ENCODE measurements around the gene SYT8. TPM values are rescaled to one million over a fixed set of nuclear protein-coding genes. Genes with fewer than 3 reads are reported as not detected.
"Not testable (repeated sequence)": the region's sequence is repeated elsewhere in the genome, so short reads cannot be mapped to it uniquely, and the experiment has no call there.

The SYT8 gene
- total RNA-seq, 2 donors from 2014 or later, result not detected

GRCh38 chr11:1871531-1871930 is 36.7 kb downstream of the SYT8 start:
- ATAC-seq (no peak), DNase-seq (ENCODE audit: low spot score in 2 of 2) (no peak)
- no peaks in the 10 kb centered on the region for H3K36me3 Mint-ChIP-seq
- H3K9me3 Mint-ChIP-seq, result no peaks in the 10 kb centered on the region
- H3K27ac Mint-ChIP-seq, result peak overlapping the region in 1 of 2 donors; percentile 63

DNA sequence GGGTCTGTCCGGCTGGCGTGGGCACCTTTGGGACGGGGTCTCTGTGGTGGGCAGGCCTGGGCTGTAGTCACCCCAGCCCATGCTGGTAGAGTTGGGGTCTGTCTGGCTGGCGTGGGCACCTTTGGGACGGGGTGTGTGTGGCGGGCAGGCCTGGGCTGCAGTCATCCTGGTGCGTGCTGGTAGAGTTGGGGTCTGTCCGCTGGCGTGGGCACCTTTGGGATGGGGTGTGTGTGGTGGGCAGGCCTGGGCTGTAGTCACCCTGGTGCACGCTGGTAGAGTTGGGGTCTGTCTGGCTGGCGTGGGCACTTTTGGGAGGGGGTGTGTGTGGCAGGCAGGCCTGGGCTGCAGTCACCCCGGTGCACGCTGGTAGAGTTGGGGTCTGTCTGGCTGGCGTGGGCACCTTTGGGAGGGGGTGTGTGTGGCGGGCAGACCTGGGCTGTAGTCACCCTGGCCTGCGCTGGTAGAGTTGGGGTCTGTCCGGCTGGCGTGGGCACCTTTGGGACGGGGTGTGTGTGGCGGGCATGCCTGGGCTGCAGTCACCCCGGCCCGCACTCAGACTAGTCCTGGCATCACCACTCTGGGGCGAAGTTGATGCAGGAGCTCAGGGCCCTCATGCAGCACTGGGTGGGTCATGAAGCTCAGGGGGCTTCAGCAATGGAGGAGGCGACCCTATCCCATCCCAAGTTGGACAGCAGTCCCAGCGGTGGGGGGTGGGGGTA is 37.6 kb downstream of the SYT8 start:
- peak overlapping the region in 1 of 2 donors; percentile 63 for H3K27ac Mint-ChIP-seq
- DNase-seq (ENCODE audit: low spot score in 2 of 2) (no peak), ATAC-seq (no peak)
- no peaks in the 10 kb centered on the region for H3K9me3 Mint-ChIP-seq
- no peaks in the 10 kb centered on the region for H3K36me3 Mint-ChIP-seq

GRCh38 chr11:1873048-1873812 is 38.4 kb downstream of the SYT8 start:
- H3K27ac Mint-ChIP-seq, result peak overlapping the region in 1 of 2 donors; percentile 63
- no peaks in the 10 kb centered on the region for H3K9me3 Mint-ChIP-seq
- H3K36me3 Mint-ChIP-seq, result no peaks in the 10 kb centered on the region
- DNase-seq (ENCODE audit: low spot score in 2 of 2), result no peak
- ATAC-seq, result peak in 1 of 2 donors; percentile 5

DNA sequence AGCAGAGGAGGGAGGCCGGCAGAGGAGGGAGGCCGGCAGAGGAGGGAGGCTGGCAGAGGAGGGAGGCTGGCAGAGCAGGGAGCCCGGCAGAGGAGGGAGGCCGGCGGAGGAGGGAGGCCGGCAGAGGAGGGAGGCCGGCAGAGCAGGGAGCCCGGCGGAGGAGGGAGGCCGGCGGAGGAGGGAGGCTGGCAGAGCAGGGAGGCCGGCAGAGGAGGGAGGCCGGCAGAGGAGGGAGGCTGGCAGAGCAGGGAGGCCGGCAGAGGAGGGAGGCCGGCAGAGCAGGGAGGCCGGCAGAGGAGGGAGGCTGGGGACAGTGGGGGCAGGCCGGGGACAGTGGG is 39.0 kb downstream of the SYT8 start:
- not testable (repeated sequence) for H3K36me3 Mint-ChIP-seq; DNase-seq (ENCODE audit: low spot score in 2 of 2); ATAC-seq; H3K9me3 Mint-ChIP-seq
- peak overlapping the region in 1 of 2 donors; percentile 60 for H3K27ac Mint-ChIP-seq

GRCh38 chr11:1874441-1875092 is 39.8 kb downstream of the SYT8 start:
- not testable (repeated sequence) for H3K9me3 Mint-ChIP-seq, ATAC-seq

GRCh38 chr11:1875093-1875850 is 40.5 kb downstream of the SYT8 start:
- ATAC-seq (no peak), DNase-seq (ENCODE audit: low spot score in 2 of 2) (no peak)
- H3K36me3 Mint-ChIP-seq, result no peaks in the 10 kb centered on the region
- no peaks in the 10 kb centered on the region for H3K9me3 Mint-ChIP-seq
- H3K27ac Mint-ChIP-seq, result peak overlapping the region in 1 of 2 donors; percentile 72

More at GRCh38 chr11:1874441-1875092, 39.8 kb downstream of the SYT8 start:
- DNase-seq (ENCODE audit: low spot score in 2 of 2); H3K36me3 Mint-ChIP-seq; H3K27ac Mint-ChIP-seq: not testable (repeated sequence)

GRCh38 chr11:1875851-1876301 is 41.1 kb downstream of the SYT8 start:
- not testable (repeated sequence) for H3K27ac Mint-ChIP-seq; ATAC-seq; H3K36me3 Mint-ChIP-seq; H3K9me3 Mint-ChIP-seq; DNase-seq (ENCODE audit: low spot score in 2 of 2)

DNA sequence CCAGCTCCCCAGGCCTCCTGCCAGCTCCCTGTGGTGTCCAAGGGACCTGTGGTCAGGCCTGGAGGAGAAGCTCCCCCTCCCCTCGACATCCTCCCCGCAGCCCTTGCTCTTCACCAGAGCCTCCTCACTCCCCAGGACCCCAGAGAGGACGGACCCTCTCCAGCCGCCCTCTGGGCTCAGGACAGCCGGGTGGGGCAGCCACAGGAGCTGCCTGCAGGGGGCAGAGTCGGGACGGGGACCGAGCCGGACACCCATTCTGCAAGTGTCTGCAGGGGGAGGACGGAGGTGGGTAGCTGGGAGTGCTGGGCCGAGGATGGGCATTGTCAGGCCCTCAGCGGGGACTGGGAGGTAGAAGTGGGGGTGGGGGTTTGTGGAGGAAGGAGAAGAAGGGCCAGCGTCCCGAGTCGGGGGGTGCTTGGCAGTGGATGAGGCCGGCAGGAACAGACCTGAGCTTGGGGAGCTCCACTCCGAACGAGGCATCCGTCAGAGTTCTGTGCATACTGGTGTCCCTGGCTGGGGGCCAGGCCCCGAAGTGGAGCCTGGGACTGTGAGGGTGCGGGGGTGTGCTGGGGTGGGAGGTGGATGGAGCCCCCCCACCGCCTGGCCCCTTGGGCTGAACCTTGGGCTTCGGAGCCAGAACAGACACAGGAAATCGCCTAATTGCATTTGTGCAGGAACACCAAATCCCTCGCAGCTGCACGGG is 41.7 kb downstream of the SYT8 start:
- ATAC-seq (no peak), DNase-seq (ENCODE audit: low spot score in 2 of 2) (no peak)
- Mint-ChIP-seq H3K27ac (peak overlapping the region in 1 of 2 donors; percentile 22), H3K9me3 (no peaks in the 10 kb centered on the region), H3K36me3 (no peaks in the 10 kb centered on the region)

GRCh38 chr11:1877211-1878136 is 42.7 kb downstream of the SYT8 start:
- no peaks in the 10 kb centered on the region for H3K9me3 Mint-ChIP-seq
- ATAC-seq (no peak), DNase-seq (ENCODE audit: low spot score in 2 of 2) (no peak)
- no peak overlapping the region for H3K27ac Mint-ChIP-seq
- H3K36me3 Mint-ChIP-seq, result no peaks in the 10 kb centered on the region

- Mint-ChIP-seq H3K27ac (no peak overlapping the region), H3K9me3 (no peaks in the 10 kb centered on the region), H3K36me3 (no peaks in the 10 kb centered on the region)
- peak in 1 of 2 donors; percentile 2 for DNase-seq (ENCODE audit: low spot score in 2 of 2)
- ATAC-seq, result no peak
Observed at GRCh38 chr11:1878137-1879031, 43.6 kb downstream of the SYT8 start.

DNA sequence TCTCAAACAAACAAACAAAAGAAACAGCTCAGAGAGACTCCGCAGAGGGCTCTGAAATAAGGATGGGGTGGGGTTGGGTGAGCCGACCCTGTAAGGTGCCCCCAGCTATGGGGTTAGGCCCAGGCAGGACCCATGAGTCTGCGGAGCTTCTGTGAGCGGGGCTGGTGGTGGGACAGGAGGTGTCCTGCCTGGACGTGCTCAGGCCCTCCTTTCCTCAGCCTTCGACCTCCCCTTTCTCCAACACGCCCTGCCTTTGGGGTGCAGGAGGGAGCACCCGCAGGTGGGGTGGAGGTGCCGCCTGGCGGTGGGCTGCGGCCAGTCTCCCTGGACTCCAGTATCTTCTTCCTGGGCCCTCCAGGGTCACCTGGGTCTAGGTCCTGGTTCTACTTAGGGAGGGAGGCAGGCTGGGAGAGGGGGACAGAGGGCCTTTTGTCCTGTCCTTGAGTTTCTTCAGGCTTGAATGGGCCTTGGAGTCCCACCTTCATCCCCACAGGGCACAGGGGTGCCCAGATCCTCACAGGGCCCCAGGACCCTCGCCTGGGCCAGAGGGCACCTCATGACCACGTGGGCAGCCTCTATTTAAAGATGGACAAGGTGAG is 44.7 kb downstream of the SYT8 start:
- peak in 1 of 2 donors; percentile 5 for DNase-seq (ENCODE audit: low spot score in 2 of 2)
- ATAC-seq, result no peak
- Mint-ChIP-seq H3K36me3 (no peaks in the 10 kb centered on the region), H3K9me3 (no peaks in the 10 kb centered on the region), H3K27ac (peak overlapping the region in 1 of 2 donors; percentile 51)

GRCh38 chr11:1879941-1880720 is 45.3 kb downstream of the SYT8 start:
- Mint-ChIP-seq H3K27ac (peak overlapping the region in 1 of 2 donors; percentile 51), H3K9me3 (no peaks in the 10 kb centered on the region), H3K36me3 (no peaks in the 10 kb centered on the region)
- DNase-seq (ENCODE audit: low spot score in 2 of 2), result peak; percentile 2 to 55
- no peak for ATAC-seq

- no peaks in the 10 kb centered on the region for H3K36me3 Mint-ChIP-seq
- ATAC-seq (peak in 1 of 2 donors; percentile 2), DNase-seq (ENCODE audit: low spot score in 2 of 2) (peak; percentile 9 to 53)
- peak overlapping the region in 1 of 2 donors; percentile 34 for H3K27ac Mint-ChIP-seq
- H3K9me3 Mint-ChIP-seq, result no peaks in the 10 kb centered on the region
Observed at GRCh38 chr11:1880746-1881441, 46.1 kb downstream of the SYT8 start.
